ENCODE results near the gene VPS54.

- no peak for TF ChIP-seq STAT6 (CRISPR knock-in tag; conservative IDR thresholded peaks at IDR 0.05; ENCODE audit: low read depth)
- TF ChIP-seq, protein P1, sequence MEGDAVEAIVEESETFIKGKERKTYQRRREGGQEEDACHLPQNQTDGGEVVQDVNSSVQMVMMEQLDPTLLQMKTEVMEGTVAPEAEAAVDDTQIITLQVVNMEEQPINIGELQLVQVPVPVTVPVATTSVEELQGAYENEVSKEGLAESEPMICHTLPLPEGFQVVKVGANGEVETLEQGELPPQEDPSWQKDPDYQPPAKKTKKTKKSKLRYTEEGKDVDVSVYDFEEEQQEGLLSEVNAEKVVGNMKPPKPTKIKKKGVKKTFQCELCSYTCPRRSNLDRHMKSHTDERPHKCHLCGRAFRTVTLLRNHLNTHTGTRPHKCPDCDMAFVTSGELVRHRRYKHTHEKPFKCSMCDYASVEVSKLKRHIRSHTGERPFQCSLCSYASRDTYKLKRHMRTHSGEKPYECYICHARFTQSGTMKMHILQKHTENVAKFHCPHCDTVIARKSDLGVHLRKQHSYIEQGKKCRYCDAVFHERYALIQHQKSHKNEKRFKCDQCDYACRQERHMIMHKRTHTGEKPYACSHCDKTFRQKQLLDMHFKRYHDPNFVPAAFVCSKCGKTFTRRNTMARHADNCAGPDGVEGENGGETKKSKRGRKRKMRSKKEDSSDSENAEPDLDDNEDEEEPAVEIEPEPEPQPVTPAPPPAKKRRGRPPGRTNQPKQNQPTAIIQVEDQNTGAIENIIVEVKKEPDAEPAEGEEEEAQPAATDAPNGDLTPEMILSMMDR (IDR thresholded peaks at IDR 0.05), result no peak
- no peak for TF ChIP-seq TEAD1 (CRISPR knock-in tag; IDR thresholded peaks at IDR 0.05)
- TF ChIP-seq, protein P2, sequence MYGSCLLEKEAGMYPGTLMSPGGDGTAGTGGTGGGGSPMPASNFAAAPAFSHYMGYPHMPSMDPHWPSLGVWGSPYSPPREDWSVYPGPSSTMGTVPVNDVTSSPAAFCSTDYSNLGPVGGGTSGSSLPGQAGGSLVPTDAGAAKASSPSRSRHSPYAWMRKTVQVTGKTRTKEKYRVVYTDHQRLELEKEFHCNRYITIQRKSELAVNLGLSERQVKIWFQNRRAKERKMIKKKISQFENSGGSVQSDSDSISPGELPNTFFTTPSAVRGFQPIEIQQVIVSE (CRISPR knock-in tag; IDR thresholded peaks at IDR 0.05; ENCODE audit: borderline replicate concordance), result no peak
- TF ChIP-seq ESRRA (CRISPR knock-in tag; IDR thresholded peaks at IDR 0.05; ENCODE audit: borderline replicate concordance), result no peak
- TF ChIP-seq USF2 (CRISPR knock-in tag; IDR thresholded peaks at IDR 0.05), result no peak
- TF ChIP-seq FOXP1 (CRISPR knock-in tag; IDR thresholded peaks at IDR 0.05; ENCODE audit: borderline replicate concordance), result no peak
- TF ChIP-seq NR2C2 (CRISPR knock-in tag; IDR thresholded peaks at IDR 0.05), result no peak
Measured at GRCh38 chr2:64019975-64020528, 824 bp upstream of the VPS54 start.

All from WTC11 (cell line).